Retinal pigment epithelial cell (primary cell): ENCODE data around the gene MPC2.
A peak's percentile ranks its signal among the peaks of the same experiment; 100 is the strongest.
"Not testable (repeated sequence)": the region's sequence is repeated elsewhere in the genome, so short reads cannot be mapped to it uniquely, and the experiment has no call there.

ENCODE experiments used
- DNase-seq: peaks from one replicate; pipeline ENCODE4 v3.0.0-alpha.2; 2010; ENCODE audit warnings: low read depth
- H3K4me3 ChIP-seq: 2 replicates; pipeline ENCODE4 v1.5.1; 2011; ENCODE audit warnings: mild to moderate bottlenecking, low read length, control low read depth, moderate library complexity
- TF ChIP-seq, protein P1 (sequence below): conservative IDR thresholded peaks from 2 replicates; pipeline ENCODE4 v1.5.1; 2011; ENCODE audit warnings: low read depth, low read length, control low read depth, inconsistent platforms

Gene MPC2

GRCh38 chr1:167890400-167890799, 46.5 kb downstream of the MPC2 start:
- TF ChIP-seq, protein P1, sequence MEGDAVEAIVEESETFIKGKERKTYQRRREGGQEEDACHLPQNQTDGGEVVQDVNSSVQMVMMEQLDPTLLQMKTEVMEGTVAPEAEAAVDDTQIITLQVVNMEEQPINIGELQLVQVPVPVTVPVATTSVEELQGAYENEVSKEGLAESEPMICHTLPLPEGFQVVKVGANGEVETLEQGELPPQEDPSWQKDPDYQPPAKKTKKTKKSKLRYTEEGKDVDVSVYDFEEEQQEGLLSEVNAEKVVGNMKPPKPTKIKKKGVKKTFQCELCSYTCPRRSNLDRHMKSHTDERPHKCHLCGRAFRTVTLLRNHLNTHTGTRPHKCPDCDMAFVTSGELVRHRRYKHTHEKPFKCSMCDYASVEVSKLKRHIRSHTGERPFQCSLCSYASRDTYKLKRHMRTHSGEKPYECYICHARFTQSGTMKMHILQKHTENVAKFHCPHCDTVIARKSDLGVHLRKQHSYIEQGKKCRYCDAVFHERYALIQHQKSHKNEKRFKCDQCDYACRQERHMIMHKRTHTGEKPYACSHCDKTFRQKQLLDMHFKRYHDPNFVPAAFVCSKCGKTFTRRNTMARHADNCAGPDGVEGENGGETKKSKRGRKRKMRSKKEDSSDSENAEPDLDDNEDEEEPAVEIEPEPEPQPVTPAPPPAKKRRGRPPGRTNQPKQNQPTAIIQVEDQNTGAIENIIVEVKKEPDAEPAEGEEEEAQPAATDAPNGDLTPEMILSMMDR: no peak
- no peak for DNase-seq
- no peak overlapping the region for H3K4me3 ChIP-seq

- not testable (repeated sequence) for H3K4me3 ChIP-seq, DNase-seq
Measured at GRCh38 chr1:167887187-167887586, 49.7 kb downstream of the MPC2 start.

DNA sequence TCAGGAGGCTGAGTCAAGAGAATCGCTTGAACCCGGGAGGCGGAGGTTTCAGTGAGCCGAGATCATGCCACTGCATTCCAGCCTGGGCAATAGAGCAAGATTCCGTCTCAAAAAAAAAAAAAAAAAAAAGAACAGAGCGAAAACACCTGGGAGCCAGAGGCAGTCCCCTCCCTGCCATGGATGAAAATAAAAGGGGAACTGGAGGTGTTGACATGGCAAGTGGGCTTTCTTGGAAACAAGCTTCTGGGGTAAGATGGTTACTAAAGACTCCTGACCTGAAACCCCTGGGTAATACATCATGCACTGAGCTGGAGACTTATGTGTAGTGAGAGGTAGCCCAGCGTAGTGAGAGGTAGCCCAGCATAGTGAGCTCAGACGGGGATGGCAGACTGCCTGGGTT, 54.5 kb downstream of the MPC2 start:
- TF ChIP-seq, protein P1: no peak
- no peak for DNase-seq
- H3K4me3 ChIP-seq: no peak overlapping the region

GRCh38 chr1:167881786-167882185, 55.1 kb downstream of the MPC2 start:
- no peak overlapping the region for H3K4me3 ChIP-seq
- no peak for DNase-seq
- TF ChIP-seq, protein P1: no peak

- no peak overlapping the region for H3K4me3 ChIP-seq
- peak; percentile 39 for DNase-seq
- TF ChIP-seq, protein P1: no peak
Measured at GRCh38 chr1:167881069-167881468, 55.8 kb downstream of the MPC2 start.

DNA sequence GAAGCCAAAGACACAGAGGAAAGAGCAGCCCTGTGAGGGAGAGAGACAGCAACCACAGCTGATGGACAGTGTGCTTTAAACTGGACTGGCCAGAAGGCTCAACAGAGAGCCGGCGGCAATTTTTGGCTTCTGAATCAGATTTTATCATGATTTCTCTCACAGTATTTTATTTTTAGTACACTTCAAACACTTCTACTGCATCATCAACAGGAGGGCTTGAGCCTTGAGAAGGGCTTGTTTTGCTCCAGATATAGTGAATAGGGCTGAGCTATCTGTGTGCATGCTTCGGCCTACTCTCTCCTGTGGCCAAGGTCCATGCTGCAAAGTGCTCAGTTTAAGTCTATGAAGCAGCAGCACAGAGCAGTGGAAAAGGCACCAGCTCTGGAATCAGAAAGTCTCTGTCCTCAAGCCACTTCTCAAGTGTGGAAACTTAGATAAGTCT, 56.3 kb downstream of the MPC2 start:
- DNase-seq: no peak
- H3K4me3 ChIP-seq: no peak overlapping the region
- TF ChIP-seq, protein P1: no peak

DNA sequence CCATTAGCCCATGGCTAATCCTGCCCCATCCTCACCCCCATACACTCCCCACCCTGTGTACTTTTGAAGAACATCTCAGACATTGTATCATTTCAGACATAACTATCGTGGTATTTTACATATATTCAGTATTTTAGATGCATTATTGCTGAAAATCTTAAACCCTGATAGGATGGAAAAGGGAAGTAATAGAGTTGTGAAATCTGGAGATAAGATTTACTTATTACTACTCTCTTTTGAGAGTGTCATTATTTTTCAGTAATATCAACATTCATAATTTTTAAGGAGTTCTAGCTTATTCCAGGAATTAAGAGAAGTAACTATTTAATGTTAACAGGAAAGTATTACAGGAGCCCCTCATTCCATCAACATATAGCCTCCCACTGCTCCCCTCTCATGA, 57.4 kb downstream of the MPC2 start:
- no peak for DNase-seq
- TF ChIP-seq, protein P1: no peak
- no peak overlapping the region for H3K4me3 ChIP-seq
